Thyroid gland (tissue), 4 donors: Measurements from ENCODE around the gene AGBL1.

Experiments used
- CTCF ChIP-seq, 6 experiments: fragments of 200-600 bp in 3 of 6; fragments of 450-650 bp in 3 of 6; sonication (generic) in 3 of 6; IDR thresholded peaks; one replicate each; pipeline ENCODE4 v1.5.1; 2016 to 2019; ENCODE audit warnings: antibody characterized with exemption in 6 of 6, mild to moderate bottlenecking in 2 of 6, inconsistent platforms in 1 of 6, moderate library complexity in 1 of 6
- POLR2A ChIP-seq, 2 donors: fragments of 450-650 bp; IDR thresholded peaks; one replicate each; pipeline ENCODE4 v1.6.1; 2017; ENCODE audit warnings: antibody characterized with exemption in 2 of 2, mild to moderate bottlenecking in 2 of 2, moderate library complexity in 1 of 2

GRCh38 chr15:86556396-86557017 is 476.8 kb downstream of the AGBL1 start:
- TF ChIP-seq CTCF (IDR thresholded peaks at IDR 0.05): no peak
- TF ChIP-seq POLR2A (IDR thresholded peaks at IDR 0.05): no peak
